Peyer's patch (tissue), 4 donors: Measurements from ENCODE around the gene THRB. TPM values are rescaled to one million over a fixed set of nuclear protein-coding genes. Genes with fewer than 3 reads are reported as not detected.

Experiments used
- DNase-seq, 3 donors: peaks; one replicate each; pipeline ENCODE4 v3.0.0-alpha.2; 2017 to 2019
- H3K27ac ChIP-seq, 4 donors: fragments of 200-600 bp; sonication (generic); one replicate each; pipeline ENCODE4 v1.5.1; 2016 to 2019
- H3K27me3 ChIP-seq, 2 donors: fragments of 200-600 bp; sonication (generic); one replicate each; pipeline ENCODE4 v1.5.1; 2019
- H3K36me3 ChIP-seq, 3 donors: fragments of 200-600 bp; sonication (generic); one replicate each; pipeline ENCODE4 v1.5.1; 2016 to 2019
- H3K4me1 ChIP-seq, 4 donors: fragments of 200-600 bp; sonication (generic); one replicate each; pipeline ENCODE4 v1.5.1; 2016 to 2019
- H3K4me3 ChIP-seq, 4 donors: fragments of 200-600 bp; sonication (generic); 1 replicate in 3 of 4; 2 replicates in 1 of 4; pipeline ENCODE4 v1.5.1; 2016 to 2019; ENCODE audit warnings: mild to moderate bottlenecking in 1 of 4
- H3K9me3 ChIP-seq, 4 donors: fragments of 200-600 bp; sonication (generic); one replicate each; pipeline ENCODE4 v1.5.1; 2016 to 2019; ENCODE audit warnings: mild to moderate bottlenecking in 1 of 4
- CTCF ChIP-seq, 6 experiments: fragments of 450-650 bp in 4 of 6; fragments of 200-600 bp in 2 of 6; sonication (generic) in 1 of 6; IDR thresholded peaks; one replicate each; pipeline ENCODE4 v1.5.1; 2017 to 2019; ENCODE audit warnings: antibody characterized with exemption in 6 of 6, mild to moderate bottlenecking in 3 of 6, moderate library complexity in 1 of 6
- POLR2A ChIP-seq, 2 donors: fragments of 450-650 bp; IDR thresholded peaks; one replicate each; pipeline ENCODE4 v1.5.1; 2017; ENCODE audit warnings: antibody characterized with exemption in 2 of 2, mild to moderate bottlenecking in 2 of 2, moderate library complexity in 2 of 2
- total RNA-seq, 4 donors: library from RNA; depleted of rRNA; stranded (reverse); fragments of >200 nt; gene quantifications; one replicate each; pipeline ENCODE4 v1.1.0, GENCODE V29; 2016

THRB gene
- total RNA-seq, 4 donors from 2014 or later: 2.6 to 13.2 (median 8.4) TPM

DNA sequence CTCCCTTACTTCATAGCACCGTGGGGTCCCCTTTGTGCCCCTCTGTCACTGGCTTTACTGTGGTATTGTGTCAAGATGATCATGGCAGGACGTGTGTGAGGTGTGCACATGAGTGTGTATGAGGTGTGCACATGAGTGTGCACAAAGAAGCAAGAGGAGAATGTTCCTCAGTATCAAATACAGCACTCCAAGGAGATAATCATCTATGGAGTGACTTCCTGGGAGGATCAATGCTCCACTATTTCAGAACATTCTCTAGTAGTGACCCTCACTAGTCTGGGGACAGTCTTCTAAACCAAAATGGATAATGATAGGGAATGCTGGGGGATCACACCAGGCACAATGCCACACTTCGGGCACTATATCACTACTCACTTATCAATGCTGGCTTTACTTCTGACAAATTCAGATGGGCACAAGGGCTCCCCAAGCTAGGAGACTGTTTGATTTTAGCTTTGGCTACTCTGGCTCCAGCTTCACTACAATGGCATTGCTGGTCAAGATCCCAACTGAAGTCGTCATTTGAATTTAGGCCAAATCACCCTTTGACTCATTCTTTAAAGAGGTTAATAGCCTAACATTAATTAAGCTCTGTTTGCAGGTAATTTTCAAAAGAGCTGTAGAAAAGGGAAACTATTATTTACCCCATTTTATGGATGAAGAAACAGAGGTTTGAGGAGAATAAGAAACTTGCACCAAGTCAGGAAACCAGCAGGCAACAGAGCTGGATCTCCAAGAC lies 124.1 kb downstream of the THRB start:
- Histone ChIP-seq H3K4me1 (peaks cover 0 to 26% (median 2%) of the 10 kb centered on the region in 4 donors), H3K36me3 (no peaks in the 10 kb centered on the region), H3K4me3 (no peak overlapping the region), H3K27ac (no peak overlapping the region), H3K27me3 (no peaks in the 10 kb centered on the region), H3K9me3 (no peaks in the 10 kb centered on the region)
- DNase-seq: no peak
- TF ChIP-seq CTCF (IDR thresholded peaks at IDR 0.05) (no peak), POLR2A (IDR thresholded peaks at IDR 0.05) (no peak)

- no peak for DNase-seq
- Histone ChIP-seq H3K36me3 (no peaks in the 10 kb centered on the region), H3K9me3 (no peaks in the 10 kb centered on the region), H3K27ac (no peak overlapping the region), H3K4me1 (peaks cover 0 to 34% (median 4%) of the 10 kb centered on the region in 4 donors), H3K27me3 (no peaks in the 10 kb centered on the region), H3K4me3 (no peak overlapping the region)
- TF ChIP-seq CTCF (IDR thresholded peaks at IDR 0.05) (no peak), POLR2A (IDR thresholded peaks at IDR 0.05) (no peak)
Measured at GRCh38 chr3:24368605-24369004, 126.0 kb downstream of the THRB start.

DNA sequence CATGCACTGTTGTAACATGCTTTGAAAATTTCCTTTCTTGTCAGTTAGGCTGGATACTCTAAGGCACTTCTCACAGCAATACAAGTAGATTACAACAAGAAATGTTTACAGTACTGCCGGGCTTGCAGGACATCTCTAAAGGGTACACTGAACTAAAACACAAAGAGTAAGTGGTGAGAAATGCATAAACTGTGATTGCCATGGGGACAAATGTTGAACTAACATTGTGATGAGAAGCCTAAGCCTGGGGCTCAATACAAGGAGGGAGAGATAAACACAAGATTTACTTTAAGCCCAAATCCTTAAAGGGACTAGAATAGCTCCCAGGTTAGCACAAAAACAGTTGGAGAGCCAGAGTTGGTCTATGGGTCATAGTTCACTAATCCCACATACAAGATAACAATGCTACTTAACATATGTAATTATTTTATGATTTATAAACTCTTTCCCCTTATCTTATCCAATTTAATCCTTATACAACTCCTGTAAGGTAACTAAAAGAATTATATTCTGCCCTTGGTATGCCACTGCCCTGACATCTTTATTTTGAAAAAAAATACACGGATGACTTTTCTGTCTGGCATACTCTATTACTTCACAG lies 126.9 kb downstream of the THRB start:
- no peak for TF ChIP-seq POLR2A (IDR thresholded peaks at IDR 0.05)
- TF ChIP-seq CTCF (IDR thresholded peaks at IDR 0.05): no peak
- H3K27me3 ChIP-seq: no peaks in the 10 kb centered on the region
- peak overlapping the region in 1 of 4 donors; percentile 6 for H3K27ac ChIP-seq
- H3K9me3 ChIP-seq: no peaks in the 10 kb centered on the region
- no peak overlapping the region for H3K4me3 ChIP-seq
- H3K36me3 ChIP-seq: no peaks in the 10 kb centered on the region
- DNase-seq: no peak
- H3K4me1 ChIP-seq: peaks cover 0 to 42% (median 4%) of the 10 kb centered on the region in 4 donors

- TF ChIP-seq POLR2A (IDR thresholded peaks at IDR 0.05) (no peak), CTCF (IDR thresholded peaks at IDR 0.05) (no peak)
- Histone ChIP-seq H3K4me3 (no peak overlapping the region), H3K27me3 (no peaks in the 10 kb centered on the region), H3K9me3 (no peaks in the 10 kb centered on the region), H3K36me3 (no peaks in the 10 kb centered on the region), H3K27ac (peak overlapping the region in 1 of 4 donors; percentile 10), H3K4me1 (peaks cover 0 to 42% (median 4%) of the 10 kb centered on the region in 4 donors)
- DNase-seq: no peak
Measured at GRCh38 chr3:24367216-24367615, 127.4 kb downstream of the THRB start.

DNA sequence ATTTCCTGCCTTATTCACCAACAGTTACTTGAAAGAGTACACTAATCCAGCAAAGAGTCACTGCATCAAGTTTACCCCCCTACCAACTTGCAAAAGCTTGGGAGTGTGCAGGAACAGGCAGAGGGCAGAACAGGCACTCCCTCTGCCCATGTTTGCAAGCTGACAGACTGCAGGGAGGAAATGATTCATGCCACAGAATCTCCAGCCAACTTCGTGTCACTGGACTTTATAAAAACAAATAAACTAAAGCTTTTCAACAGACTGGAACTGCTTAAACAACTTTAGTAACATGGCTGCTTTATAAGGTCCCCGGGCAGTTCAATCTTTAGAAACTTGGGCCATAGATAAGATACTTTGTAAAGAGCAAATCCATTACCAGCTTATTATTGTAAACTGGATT lies 129.5 kb downstream of the THRB start:
- H3K4me3 ChIP-seq: no peak overlapping the region
- peak in 1 of 3 donors; percentile 70 for DNase-seq
- no peaks in the 10 kb centered on the region for H3K36me3 ChIP-seq
- TF ChIP-seq POLR2A (IDR thresholded peaks at IDR 0.05): no peak
- TF ChIP-seq CTCF (IDR thresholded peaks at IDR 0.05): peak in 2 of 6 experiments; percentile 21 to 37
- no peaks in the 10 kb centered on the region for H3K27me3 ChIP-seq
- H3K27ac ChIP-seq: peak overlapping the region in 1 of 4 donors; percentile 44
- peaks cover 0 to 42% (median 4%) of the 10 kb centered on the region in 4 donors for H3K4me1 ChIP-seq
- H3K9me3 ChIP-seq: no peaks in the 10 kb centered on the region
